GM13976 (cell line): ENCODE results near the gene YDJC.

ENCODE experiments used
- DNase-seq: peaks from one replicate; pipeline ENCODE4 v3.0.0; 2012; ENCODE audit warnings: low spot score
- in situ Hi-C: fragments of 300-500 bp; cut with MboI; formaldehyde crosslinking; loops from one replicate; pipeline ENCODE4 v1.12.0; 2022; ENCODE audit warnings: low sequenced_read_pairs, mixed read lengths, inconsistent platforms; ENCODE audit not compliant: unreplicated experiment
- TF ChIP-seq, protein P1 (sequence below): IDR thresholded peaks from 2 replicates; pipeline ENCODE4 v1.5.1; 2012; ENCODE audit warnings: borderline replicate concordance, mild to moderate bottlenecking; ENCODE audit not compliant: insufficient read depth; ENCODE audit errors: extremely low read depth, missing control alignments, control extremely low read depth

Gene YDJC

GRCh38 chr22:21628386-21629254 is 1.2 kb downstream of the YDJC start:
- DNase-seq = no peak
- in situ Hi-C loops = loop anchor here (5.0 kb wide), 1 partner anchor 46 kb away; no protein-coding TSS in a partner anchor
- TF ChIP-seq, protein P1, sequence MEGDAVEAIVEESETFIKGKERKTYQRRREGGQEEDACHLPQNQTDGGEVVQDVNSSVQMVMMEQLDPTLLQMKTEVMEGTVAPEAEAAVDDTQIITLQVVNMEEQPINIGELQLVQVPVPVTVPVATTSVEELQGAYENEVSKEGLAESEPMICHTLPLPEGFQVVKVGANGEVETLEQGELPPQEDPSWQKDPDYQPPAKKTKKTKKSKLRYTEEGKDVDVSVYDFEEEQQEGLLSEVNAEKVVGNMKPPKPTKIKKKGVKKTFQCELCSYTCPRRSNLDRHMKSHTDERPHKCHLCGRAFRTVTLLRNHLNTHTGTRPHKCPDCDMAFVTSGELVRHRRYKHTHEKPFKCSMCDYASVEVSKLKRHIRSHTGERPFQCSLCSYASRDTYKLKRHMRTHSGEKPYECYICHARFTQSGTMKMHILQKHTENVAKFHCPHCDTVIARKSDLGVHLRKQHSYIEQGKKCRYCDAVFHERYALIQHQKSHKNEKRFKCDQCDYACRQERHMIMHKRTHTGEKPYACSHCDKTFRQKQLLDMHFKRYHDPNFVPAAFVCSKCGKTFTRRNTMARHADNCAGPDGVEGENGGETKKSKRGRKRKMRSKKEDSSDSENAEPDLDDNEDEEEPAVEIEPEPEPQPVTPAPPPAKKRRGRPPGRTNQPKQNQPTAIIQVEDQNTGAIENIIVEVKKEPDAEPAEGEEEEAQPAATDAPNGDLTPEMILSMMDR = no peak

DNA sequence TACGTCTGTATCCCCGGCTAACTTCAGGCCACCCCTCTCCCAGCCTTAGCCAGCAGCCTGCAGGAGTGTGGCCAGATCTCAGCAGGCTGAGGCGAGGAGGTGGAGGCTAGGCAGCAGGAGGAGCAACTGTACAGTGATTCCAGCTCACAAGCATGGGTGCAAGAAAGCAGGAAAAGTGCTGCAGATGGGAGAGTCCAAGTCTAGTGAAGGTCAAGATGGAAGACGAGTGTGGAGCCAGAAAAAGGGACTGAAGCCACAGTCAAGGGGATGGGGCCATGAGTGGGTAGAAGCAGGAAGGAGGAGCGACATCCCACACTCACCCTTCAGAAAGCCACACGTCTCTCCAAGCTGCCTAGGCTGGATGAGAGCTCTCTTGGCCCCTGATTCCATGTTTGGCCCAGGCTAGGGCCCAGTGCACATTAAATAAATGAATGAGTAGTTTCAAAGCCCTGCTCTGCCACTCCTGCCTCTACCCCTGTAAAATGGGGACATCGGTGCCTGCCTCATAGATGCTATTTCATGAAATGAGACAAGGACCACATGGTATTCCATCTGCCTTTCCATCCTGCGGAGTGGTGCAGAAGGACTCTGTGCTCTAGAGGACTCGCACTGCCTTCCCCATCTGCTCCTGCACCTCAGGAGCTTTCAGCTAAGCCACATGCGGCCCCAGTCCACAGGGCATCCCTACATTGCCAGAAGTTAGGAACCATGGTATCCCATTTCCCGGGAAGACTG is 2.9 kb downstream of the YDJC start:
- in situ Hi-C loops = loop anchor here (5.0 kb wide), 1 partner anchor 45 kb away; no protein-coding TSS in a partner anchor

GRCh38 chr22:21626073-21626734 is 3.6 kb downstream of the YDJC start:
- TF ChIP-seq, protein P1 = no peak
- no peak for DNase-seq
- in situ Hi-C loops = loop anchor here (5.0 kb wide), 1 partner anchor 44 kb away; no protein-coding TSS in a partner anchor

More for the DNA sequence above, 2.9 kb downstream of the YDJC start:
- TF ChIP-seq, protein P1 = no peak
- no peak for DNase-seq

DNA sequence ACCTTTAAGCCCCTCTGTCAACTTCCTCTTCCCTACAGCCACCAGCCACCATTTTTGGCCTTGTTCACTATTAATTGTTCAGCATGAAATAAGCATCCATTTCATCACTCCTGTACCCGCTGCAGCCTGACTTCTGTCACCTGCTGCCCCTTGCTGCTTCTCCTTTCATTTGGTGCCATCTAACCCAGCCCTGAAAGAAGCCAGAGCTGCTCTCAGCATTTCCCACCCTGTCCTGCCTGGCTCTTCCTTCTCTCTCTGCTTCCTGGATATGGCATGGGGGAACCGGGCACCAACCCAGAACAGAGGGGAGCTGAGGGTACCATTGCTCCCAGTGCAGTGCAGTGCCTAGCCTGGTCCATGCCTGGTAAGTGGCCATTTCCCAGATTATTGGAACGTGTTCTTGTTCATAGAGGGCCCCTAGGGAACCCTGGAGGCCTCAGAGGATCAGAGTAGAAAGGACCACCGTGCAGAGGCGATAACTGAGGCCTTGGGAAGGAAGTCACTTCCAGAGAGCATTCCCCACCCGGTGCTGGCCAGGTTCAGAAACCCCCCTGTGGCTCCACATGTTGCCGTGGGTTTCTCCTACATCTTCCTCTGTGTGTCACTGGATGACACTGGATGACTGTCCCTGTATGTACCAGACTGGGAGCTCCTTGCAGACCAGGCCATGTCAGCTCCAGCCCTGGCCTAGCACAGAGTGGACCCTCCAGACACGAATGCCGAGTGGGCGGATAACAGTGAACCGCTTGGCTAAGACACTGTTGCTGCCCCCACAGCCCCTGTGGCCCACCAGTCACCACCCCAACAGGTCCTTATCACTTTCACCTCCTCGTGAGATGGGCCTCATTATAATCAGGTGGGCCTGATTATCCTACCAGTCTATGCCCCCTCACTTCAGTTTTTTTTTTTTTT is 4.7 kb downstream of the YDJC start:
- DNase-seq = no peak
- TF ChIP-seq, protein P1 = no peak
- in situ Hi-C loops = loop anchor here (5.0 kb wide), 1 partner anchor 43 kb away; no protein-coding TSS in a partner anchor

DNA sequence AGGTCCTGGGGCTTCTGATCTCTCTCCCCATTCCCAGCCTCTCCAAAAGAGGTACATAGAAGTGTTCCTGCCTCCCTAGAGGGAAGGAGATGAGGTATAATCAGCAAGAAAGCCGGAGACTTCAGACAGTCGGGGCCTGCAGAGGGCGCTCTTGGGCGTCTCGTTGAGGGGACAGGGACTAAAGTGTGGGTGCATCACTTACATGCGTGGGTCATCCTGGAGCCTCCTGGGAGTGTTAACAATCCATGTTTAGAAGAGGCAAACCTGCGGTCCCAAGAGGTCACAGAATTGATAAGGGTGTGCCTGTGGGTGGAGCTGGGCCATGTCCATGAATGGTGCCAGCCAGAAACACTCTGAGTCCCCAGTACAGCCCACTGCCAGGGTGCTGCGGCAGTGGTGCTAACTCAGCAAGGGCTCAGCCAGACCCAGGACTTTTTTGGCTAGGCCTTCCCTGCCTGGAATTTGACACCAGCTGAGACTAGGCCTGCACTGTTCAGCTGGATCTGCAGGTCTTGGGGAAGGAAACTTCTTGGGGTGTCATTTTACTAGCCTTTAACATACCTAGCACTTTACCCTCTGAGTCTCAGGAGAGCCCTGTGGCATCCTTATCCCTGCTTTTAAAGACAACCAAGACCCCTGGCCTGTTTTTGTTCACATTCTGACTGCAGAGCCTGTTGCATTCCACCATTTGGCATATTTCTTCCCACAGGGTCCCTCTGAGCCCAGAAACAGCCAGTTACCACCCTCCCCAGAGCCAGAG is 5.5 kb downstream of the YDJC start:
- in situ Hi-C loops = no loop called here
- DNase-seq = no peak
- TF ChIP-seq, protein P1 = no peak
